ENCODE measurements around the gene UNC13D.
A peak's percentile ranks its signal among the peaks of the same experiment; 100 is the strongest.
"Not testable (repeated sequence)": the region's sequence is repeated elsewhere in the genome, so short reads cannot be mapped to it uniquely, and the experiment has no call there.

Gene UNC13D

GRCh38 chr17:75791254-75791653, 53.0 kb downstream of the UNC13D start:
- no peak for DNase-seq

DNA sequence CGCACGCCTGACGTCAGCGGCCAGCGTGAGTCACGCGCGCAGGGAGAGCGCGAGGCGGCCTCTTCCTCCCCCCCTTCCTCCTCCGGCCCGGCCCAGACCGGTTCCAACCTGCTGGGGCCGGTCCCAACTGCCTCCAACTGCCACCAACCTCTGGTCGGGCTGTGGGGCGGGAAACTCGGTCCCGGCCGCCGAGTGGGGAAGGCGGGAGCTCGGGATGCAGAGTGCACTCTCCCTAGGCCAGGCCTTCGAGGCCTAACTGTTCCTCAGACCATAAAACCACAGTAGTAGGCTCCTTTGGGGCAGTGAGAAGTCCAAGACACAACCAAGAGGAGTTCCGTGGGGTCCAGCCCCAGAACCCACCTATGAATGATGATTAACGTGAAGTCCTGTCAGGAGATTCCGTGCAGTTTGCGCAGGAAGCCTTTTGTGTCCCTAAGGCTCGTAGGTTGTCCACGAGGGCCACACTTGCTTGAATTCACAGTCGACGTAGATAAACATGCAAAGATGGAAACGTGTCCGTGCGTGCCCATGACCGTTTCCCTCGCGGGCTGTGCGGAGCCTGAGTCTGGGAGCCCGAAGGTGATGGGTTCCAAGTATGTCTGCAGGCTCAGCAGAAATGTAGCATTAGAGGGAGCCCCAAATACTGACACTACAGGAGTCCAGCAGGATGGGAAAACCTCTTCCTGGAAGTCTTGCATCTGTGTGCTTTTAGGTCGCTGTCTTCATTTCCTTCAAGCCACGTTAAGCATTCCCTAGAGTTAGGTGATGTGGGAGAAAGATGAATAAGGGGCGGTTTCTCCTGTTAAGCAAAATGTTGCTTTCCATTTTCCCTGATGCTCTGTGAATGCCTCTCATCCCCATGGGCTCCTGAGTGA, 59.0 kb downstream of the UNC13D start:
- peak; percentile 96 for DNase-seq

- peak; percentile 100 for DNase-seq
Observed at GRCh38 chr17:75784473-75785015, 59.7 kb downstream of the UNC13D start, which contains the start of gene UNK. Gene UNK, plus strand, starts transcription at chr17:75784806. Its CDS starts 75 bp downstream, at chr17:75784881.

GRCh38 chr17:75783803-75784472, 60.3 kb downstream of the UNC13D start:
- no peak for DNase-seq

DNA sequence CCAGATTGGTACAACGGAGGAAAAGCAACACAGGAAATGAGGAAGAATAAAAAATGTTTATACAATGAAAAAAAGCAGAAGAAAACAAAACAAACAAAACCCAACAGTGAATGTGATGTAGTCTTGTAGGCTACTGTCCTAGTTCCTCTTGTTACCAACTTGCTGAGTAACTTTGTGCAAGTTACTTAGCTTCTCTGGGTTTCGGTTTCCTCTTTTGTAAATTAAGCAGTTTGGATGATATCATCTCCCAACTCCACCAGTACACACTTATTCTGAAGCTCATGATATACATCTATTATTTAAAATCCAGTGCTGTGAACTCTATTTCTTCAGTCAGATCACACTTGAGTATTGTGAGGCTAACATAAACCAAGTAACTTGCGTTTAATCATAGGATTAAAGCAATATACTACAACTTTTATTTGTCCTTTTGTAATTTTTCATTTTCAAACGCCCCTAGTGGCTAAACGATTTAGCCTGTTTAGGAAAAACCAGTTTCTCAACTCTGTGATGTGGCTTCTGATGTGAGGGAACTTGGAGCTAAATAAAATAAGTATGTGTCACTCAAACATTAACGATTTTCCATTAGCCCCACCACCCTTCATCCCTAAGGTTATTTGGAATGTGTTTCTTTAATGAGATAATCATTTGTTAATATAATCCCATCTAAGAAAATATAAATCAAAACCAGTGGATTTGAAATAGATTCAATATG, 61.0 kb downstream of the UNC13D start:
- DNase-seq, result peak; percentile 69

DNA sequence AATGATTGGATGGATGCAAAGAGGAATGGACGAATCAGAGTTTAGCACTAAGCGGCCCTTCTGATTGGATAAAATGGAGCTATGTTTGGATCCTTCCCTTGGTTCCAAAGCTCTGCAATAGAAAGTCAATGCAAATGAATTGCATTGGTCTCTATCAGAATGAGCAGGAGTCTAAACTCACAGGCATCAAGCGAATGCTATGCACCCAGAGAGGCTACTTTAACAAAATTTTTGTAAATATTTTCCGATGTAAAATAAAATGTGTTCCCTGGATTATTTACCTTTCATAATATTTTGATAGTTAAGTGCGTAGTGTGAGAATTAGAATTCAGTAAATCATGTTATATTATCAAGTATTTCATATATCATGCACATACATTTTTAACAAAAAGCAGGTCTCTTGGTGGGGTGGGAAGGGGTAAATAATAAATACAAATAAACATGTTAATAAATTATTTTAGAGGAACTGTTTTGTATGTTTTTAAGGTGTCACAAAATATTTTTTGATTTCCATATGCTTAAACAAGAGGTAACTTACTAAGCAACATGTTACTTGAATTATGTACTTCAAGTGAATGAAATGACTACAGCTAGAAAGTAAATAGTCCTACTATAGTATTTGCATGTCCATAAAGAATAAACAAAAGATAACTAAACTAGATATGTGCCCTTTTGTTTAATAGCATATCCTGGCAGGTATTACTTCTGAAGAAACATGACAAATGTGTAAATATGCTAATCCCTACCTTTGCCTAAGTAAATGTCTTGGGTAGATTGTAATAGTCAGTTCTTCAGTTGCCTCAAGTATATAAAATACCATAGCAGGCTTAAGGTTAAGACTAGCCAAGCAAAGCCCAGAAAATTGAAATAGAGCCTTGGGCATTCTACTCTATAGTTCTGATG, 64.0 kb downstream of the UNC13D start:
- no peak for DNase-seq

DNA sequence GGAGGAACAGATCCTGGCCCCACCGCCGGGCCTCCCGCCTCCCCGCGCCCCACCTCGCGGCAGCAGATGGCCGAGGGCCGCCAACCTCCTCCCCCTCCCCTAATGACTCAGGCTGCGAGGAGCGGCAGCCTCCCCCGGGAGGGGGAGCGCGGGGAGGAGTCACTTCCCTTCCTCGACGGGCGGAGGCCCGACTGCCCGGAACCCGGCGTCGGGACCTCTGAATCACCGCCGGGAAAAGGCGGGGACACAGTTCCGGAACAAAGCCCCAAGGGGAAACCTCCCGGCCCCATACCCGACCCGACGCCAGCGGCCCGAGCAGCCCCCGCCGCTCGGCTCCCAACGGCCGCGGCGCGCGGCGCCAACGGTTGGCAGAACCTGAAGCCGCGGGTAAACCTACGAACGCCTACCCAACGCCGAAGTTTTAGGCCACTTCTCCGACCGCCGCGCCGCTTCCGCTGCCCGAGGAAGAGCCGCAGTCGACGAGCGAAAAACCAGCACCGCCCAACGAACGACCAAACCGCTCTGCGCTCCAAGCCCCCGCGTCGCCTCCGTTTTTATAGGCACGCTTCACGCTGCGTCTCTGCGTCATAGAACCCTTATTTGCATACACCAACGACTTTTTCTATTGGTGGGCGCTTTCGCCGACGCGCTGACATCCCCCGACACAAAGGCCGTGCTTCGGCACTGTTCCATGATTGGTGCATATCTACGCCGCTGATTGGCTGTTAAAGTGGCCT, 64.8 kb downstream of the UNC13D start:
- DNase-seq, result peak; percentile 100

GRCh38 chr17:75778861-75779249, 65.3 kb downstream of the UNC13D start:
- DNase-seq, result no peak

DNA sequence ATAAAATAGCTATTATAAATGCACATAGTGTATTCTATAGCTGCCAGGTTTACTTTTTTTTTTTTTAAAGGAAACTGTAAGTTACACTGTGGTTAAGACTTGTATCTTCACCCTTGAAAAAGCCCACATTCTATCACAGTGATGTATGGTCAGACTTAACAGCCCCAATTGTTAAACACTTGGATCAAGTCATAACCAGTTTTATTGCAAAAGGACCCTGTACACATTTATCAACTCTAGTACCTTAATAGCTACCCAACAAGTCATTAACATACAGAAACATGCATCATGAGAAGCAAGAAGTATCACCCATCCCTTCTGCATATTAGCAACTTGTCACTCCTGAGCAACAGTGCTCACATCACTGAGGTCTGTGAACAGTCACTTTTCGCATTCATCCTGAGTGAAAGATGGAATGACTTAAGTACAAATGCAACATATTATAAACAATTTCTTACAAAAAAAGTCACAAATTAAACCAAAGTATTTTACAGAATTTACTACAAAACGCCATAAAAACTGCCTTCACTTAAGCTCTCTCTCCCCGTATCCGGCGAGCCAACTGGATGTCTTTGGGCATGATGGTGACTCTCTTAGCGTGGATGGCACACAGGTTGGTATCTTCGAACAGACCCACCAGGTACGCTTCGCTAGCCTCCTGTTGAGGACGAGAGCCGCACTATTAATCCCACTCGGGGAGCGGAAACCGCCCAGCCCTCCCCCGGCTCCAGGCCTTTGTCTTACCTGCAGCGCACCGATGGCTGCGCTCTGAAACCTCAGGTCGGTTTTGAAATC, 65.9 kb downstream of the UNC13D start:
- not testable (repeated sequence) for DNase-seq

DNA sequence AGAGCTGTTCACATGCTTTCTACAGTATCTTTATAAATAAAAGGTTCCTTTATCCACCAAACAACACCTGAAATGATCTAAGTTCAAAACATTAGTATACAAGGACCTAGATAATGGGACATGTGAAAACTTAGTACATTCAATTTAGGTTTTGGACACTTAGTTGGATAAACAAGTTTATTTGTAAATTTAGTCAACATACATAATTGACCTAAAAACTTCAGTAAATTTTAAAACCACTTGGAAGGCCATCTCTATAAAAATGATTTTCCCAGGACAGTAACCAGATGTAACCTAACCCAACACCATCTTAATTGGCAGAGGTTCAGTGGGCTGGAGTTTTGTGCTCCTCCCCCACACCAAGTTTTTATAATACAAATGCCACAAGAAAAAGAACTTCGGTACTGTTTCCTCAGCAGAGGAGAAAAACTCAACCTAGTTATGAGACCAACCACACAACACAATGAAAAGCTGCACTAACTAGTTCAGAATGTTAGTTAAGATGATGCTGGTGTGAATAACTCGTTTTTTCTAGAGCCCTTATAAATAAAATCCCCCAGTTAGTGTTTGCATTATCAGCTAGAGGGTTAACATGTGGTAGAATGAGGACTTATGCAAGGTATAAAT, 66.8 kb downstream of the UNC13D start:
- DNase-seq, result peak; percentile 21
